Adrenal gland (tissue), 5 donors: ENCODE results near the gene SYNGAP1.

Experiments
- POLR2A ChIP-seq, 2 donors: fragments of 450-650 bp; IDR thresholded peaks; one replicate each; pipeline ENCODE4 v1.6.1; 2017; ENCODE audit warnings: antibody characterized with exemption in 2 of 2, mild to moderate bottlenecking in 2 of 2, moderate library complexity in 1 of 2
- TF ChIP-seq, protein P1 (sequence below), 6 experiments: fragments of 450-650 bp in 4 of 6; fragments of 200-600 bp in 2 of 6; sonication (generic) in 1 of 6; IDR thresholded peaks; 1 replicate in 5 of 6; 2 replicates in 1 of 6; pipeline versions ENCODE4 v1.5.1 to v1.8.0; 2016 to 2021; ENCODE audit warnings: antibody characterized with exemption in 6 of 6, mild to moderate bottlenecking in 2 of 6, moderate library complexity in 1 of 6
- donor health status: DM: no; HTN: no; CAD: no.

DNA sequence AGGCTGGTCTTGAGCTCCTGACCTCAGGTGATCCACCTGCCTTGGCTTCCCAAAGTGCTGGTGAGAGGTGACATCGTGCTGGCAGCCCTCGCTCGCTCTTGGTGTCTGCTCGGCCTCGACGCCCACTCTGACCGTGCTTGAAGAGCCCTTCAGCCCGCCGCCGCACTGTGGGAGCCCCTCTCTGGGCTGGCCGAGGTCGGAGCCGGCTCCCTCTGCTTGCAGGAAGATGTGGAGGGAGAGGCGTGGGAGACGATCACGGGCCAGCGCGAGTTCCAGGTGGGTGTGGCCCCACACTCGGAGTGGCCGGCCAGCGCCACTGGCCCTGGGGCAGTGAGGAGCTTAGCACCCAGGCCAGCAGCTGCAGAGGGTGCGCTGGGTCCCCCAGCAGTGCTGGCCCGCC, 82.6 kb downstream of the SYNGAP1 start:
- TF ChIP-seq, protein P1, sequence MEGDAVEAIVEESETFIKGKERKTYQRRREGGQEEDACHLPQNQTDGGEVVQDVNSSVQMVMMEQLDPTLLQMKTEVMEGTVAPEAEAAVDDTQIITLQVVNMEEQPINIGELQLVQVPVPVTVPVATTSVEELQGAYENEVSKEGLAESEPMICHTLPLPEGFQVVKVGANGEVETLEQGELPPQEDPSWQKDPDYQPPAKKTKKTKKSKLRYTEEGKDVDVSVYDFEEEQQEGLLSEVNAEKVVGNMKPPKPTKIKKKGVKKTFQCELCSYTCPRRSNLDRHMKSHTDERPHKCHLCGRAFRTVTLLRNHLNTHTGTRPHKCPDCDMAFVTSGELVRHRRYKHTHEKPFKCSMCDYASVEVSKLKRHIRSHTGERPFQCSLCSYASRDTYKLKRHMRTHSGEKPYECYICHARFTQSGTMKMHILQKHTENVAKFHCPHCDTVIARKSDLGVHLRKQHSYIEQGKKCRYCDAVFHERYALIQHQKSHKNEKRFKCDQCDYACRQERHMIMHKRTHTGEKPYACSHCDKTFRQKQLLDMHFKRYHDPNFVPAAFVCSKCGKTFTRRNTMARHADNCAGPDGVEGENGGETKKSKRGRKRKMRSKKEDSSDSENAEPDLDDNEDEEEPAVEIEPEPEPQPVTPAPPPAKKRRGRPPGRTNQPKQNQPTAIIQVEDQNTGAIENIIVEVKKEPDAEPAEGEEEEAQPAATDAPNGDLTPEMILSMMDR (IDR thresholded peaks at IDR 0.05), result no peak
- no peak for TF ChIP-seq POLR2A (IDR thresholded peaks at IDR 0.05)
